ENCODE measurements around the gene PPP2R3B.

The PPP2R3B gene

GRCh38 chrX:367349-367748 lies 19.4 kb downstream of the PPP2R3B start:
- Histone ChIP-seq H3K36me3 (ENCODE audit: control insufficient read depth in 2 of 2, insufficient read depth in 1 of 2, low read length in 2 of 2) (no peaks in the 10 kb centered on the region), H3K4me1 (ENCODE audit: control insufficient read depth, insufficient read depth, low read length) (no peaks in the 10 kb centered on the region), H3K27ac (ENCODE audit: extremely low read depth, low read depth, low read length) (no peak overlapping the region), H3K4me3 (ENCODE audit: low read depth, low read length) (no peak overlapping the region), H3K9me3 (ENCODE audit: control insufficient read depth, insufficient read depth, low read depth, low read length) (no peaks in the 10 kb centered on the region)
- TF ChIP-seq ZNF48 (tag by site-specific recombination; IDR thresholded peaks at IDR 0.05) (no peak), PBX3 (CRISPR knock-in tag; IDR thresholded peaks at IDR 0.05) (no peak), ZNF223 (tag by site-specific recombination; IDR thresholded peaks at IDR 0.05) (no peak), ZNF692 (tag by site-specific recombination; IDR thresholded peaks at IDR 0.05) (no peak), GFI1B (tag by site-specific recombination; IDR thresholded peaks at IDR 0.05) (no peak), ZNF184 (tag by site-specific recombination; IDR thresholded peaks at IDR 0.05) (no peak), ZNF600 (tag by site-specific recombination; IDR thresholded peaks at IDR 0.05) (no peak), ZNF768 (tag by site-specific recombination; IDR thresholded peaks at IDR 0.05) (no peak), ZNF707 (tag by site-specific recombination; IDR thresholded peaks at IDR 0.05) (no peak), ZXDB (tag by site-specific recombination; IDR thresholded peaks at IDR 0.05) (no peak), ZBTB48 (tag by site-specific recombination; IDR thresholded peaks at IDR 0.05) (no peak), ZNF341 (tag by site-specific recombination; IDR thresholded peaks at IDR 0.05; ENCODE audit: low read depth) (no peak), ZNF26 (tag by site-specific recombination; IDR thresholded peaks at IDR 0.05) (no peak), ZEB2 (tag by site-specific recombination; IDR thresholded peaks at IDR 0.05) (no peak), ZNF214 (tag by site-specific recombination; IDR thresholded peaks at IDR 0.05; ENCODE audit: borderline replicate concordance) (no peak), TCF7L2 (IDR thresholded peaks at IDR 0.05; ENCODE audit: borderline replicate concordance, low read depth, low read length) (no peak)
- ChIA-PET CTCF (no interaction called here), POLR2A (no interaction called here)

- CTCF ChIA-PET = no interaction called here
- Histone ChIP-seq H3K36me3 (ENCODE audit: control insufficient read depth in 2 of 2, insufficient read depth in 1 of 2, low read length in 2 of 2) (peaks cover 5 to 29% of the 10 kb centered on the region in 2 experiments; a peak in 2 of 3 replicates), H3K9me3 (ENCODE audit: control insufficient read depth, insufficient read depth, low read depth, low read length) (no peaks in the 10 kb centered on the region), H3K4me3 (ENCODE audit: low read depth, low read length) (no peak overlapping the region), H3K27ac (ENCODE audit: extremely low read depth, low read depth, low read length) (no peak overlapping the region), H3K4me1 (ENCODE audit: control insufficient read depth, insufficient read depth, low read length) (no peaks in the 10 kb centered on the region)
- POLR2A ChIA-PET = no interaction called here
- TF ChIP-seq ZNF548 (tag by site-specific recombination; IDR thresholded peaks at IDR 0.05) = no peak
- no peak for TF ChIP-seq ZBTB44 (tag by site-specific recombination; IDR thresholded peaks at IDR 0.05)
- no peak for TF ChIP-seq GLI4 (tag by site-specific recombination; IDR thresholded peaks at IDR 0.05)
- TF ChIP-seq ZFHX2 (tag by site-specific recombination; conservative IDR thresholded peaks at IDR 0.05) = no peak
- no peak for TF ChIP-seq ZNF302 (tag by site-specific recombination; IDR thresholded peaks at IDR 0.05; ENCODE audit: low read depth)
- TF ChIP-seq ZFP37 (tag by site-specific recombination; IDR thresholded peaks at IDR 0.05) = no peak
- TF ChIP-seq ZXDB (tag by site-specific recombination; IDR thresholded peaks at IDR 0.05) = no peak
- TF ChIP-seq ZNF221 (tag by site-specific recombination; IDR thresholded peaks at IDR 0.05; ENCODE audit: borderline replicate concordance) = no peak
- no peak for TF ChIP-seq EGR2 (tag by site-specific recombination; IDR thresholded peaks at IDR 0.05; ENCODE audit: low read depth)
Observed at GRCh38 chrX:363621-364375, 22.9 kb downstream of the PPP2R3B start.
